WTC11 (cell line): ENCODE data around the gene ZNF764.

ENCODE experiments used
- CTCF ChIP-seq: fragments of 200-600 bp; IDR thresholded peaks from 2 replicates; pipeline ENCODE4 v1.8.0; 2022; ENCODE audit warnings: antibody characterized with exemption
- ETV6 ChIP-seq: sonication (generic); formaldehyde crosslinking; IDR thresholded peaks from 2 replicates; pipeline ENCODE4 v1.8.1; 2022; ENCODE audit warnings: mild to moderate bottlenecking, missing genetic modification reagents
- MAX ChIP-seq: sonication (generic); formaldehyde crosslinking; IDR thresholded peaks from 2 replicates; pipeline ENCODE4 v1.8.0; 2022; ENCODE audit warnings: mild to moderate bottlenecking, missing genetic modification reagents
- NR2C2 ChIP-seq: sonication (generic); formaldehyde crosslinking; IDR thresholded peaks from 2 replicates; pipeline ENCODE4 v1.8.0; 2022; ENCODE audit warnings: mild to moderate bottlenecking, missing genetic modification reagents
- NR3C1 ChIP-seq: sonication (generic); formaldehyde crosslinking; conservative IDR thresholded peaks from 2 replicates; pipeline ENCODE4 v1.8.1; 2023; ENCODE audit warnings: low read depth, mild to moderate bottlenecking, missing genetic modification reagents
- ZNF512 ChIP-seq: sonication (generic); formaldehyde crosslinking; IDR thresholded peaks from 2 replicates; pipeline ENCODE4 v1.8.1; 2022; ENCODE audit warnings: missing genetic modification reagents, borderline replicate concordance

DNA sequence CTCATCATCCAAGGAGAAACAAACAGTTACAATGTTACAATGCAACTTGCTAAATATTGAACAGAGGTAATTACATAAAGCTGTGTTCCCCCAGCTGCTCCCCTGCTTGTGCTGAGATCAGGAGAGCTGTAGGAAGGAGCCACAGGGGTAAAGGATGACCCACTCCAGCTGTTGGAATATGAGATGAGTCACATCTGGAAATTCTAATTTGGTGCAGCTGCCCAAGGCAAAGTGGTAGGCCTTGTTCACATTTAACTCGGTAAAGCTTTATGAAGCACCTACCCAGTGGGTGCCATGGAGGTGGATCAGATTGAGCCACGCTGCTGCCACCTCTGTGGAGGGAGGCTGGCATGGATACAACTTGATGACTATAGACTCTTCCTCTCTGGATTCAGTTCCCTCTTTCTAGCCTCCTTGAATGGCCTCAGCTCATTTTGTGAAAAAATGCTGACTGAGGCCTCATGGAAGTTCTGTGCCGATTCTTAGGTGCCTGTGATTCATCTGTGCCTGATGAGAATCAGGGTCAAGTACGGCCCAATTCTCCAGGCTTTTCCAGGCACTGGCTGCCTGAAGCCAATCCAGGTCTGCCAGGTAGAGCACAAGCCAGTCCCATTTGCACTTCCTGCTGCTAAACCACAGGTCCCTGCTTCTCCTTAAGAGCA is 44.6 kb upstream of the ZNF764 start:
- TF ChIP-seq MAX (CRISPR knock-in tag): no peak
- TF ChIP-seq ZNF512 (CRISPR knock-in tag): no peak
- TF ChIP-seq NR3C1: no peak
- no peak for TF ChIP-seq NR2C2 (CRISPR knock-in tag)
- no peak for TF ChIP-seq CTCF
- TF ChIP-seq ETV6 (CRISPR knock-in tag): no peak
